Activated CD4-positive, alpha-beta T cell treated with anti-CD3 and anti-CD28 coated beads for 4 hours (primary cell): ENCODE results near the gene CHMP3.
"Not testable (repeated sequence)": the region's sequence is repeated elsewhere in the genome, so short reads cannot be mapped to it uniquely, and the experiment has no call there.

Experiments
- DNase-seq, 2 donors: peaks; one replicate each; pipeline ENCODE4 v3.0.0-alpha.2; 2020

Gene CHMP3

GRCh38 chr2:86562922-86563649, at the start of gene CHMP3:
CHMP3 (minus strand) TSS chr2:86563443; CDS start chr2:86563348, 95 bp downstream.
- peak; percentile 96 for DNase-seq

GRCh38 chr2:86610871-86611270, 47.6 kb upstream of the CHMP3 start:
- DNase-seq = no peak

- DNase-seq = no peak
Observed at GRCh38 chr2:86608832-86609410, 45.7 kb upstream of the CHMP3 start.

GRCh38 chr2:86603905-86604304, 40.7 kb upstream of the CHMP3 start:
- no peak for DNase-seq

GRCh38 chr2:86598966-86599365, 35.7 kb upstream of the CHMP3 start:
- DNase-seq = no peak

GRCh38 chr2:86596118-86596517, 32.9 kb upstream of the CHMP3 start:
- DNase-seq = no peak

GRCh38 chr2:86593266-86593665, 30.0 kb upstream of the CHMP3 start:
- no peak for DNase-seq

GRCh38 chr2:86592547-86593230, 29.4 kb upstream of the CHMP3 start:
- no peak for DNase-seq

GRCh38 chr2:86589701-86590100, 26.5 kb upstream of the CHMP3 start:
- not testable (repeated sequence) for DNase-seq

- DNase-seq = peak in 1 of 2 donors; percentile 6
Observed at GRCh38 chr2:86584151-86584913, 21.1 kb upstream of the CHMP3 start.

GRCh38 chr2:86580560-86580959, 17.3 kb upstream of the CHMP3 start:
- DNase-seq = no peak

GRCh38 chr2:86577817-86578456, 14.7 kb upstream of the CHMP3 start:
- DNase-seq = no peak

- DNase-seq = no peak
Observed at GRCh38 chr2:86570059-86570458, 6.8 kb upstream of the CHMP3 start.

- DNase-seq = no peak
Observed at GRCh38 chr2:86566821-86567190, 3.6 kb upstream of the CHMP3 start.

GRCh38 chr2:86566158-86566820, 3.0 kb upstream of the CHMP3 start:
- DNase-seq = no peak

GRCh38 chr2:86563650-86564061, 413 bp upstream of the CHMP3 start:
- DNase-seq = no peak

GRCh38 chr2:86562485-86562921, 740 bp downstream of the CHMP3 start:
- DNase-seq = no peak

- no peak for DNase-seq
Observed at GRCh38 chr2:86557836-86558235, 5.4 kb downstream of the CHMP3 start.

GRCh38 chr2:86556508-86556907, 6.7 kb downstream of the CHMP3 start:
- no peak for DNase-seq

- DNase-seq = peak in 1 of 2 donors; percentile 5
Observed at GRCh38 chr2:86552889-86553288, 10.4 kb downstream of the CHMP3 start.

GRCh38 chr2:86549963-86550725, 13.1 kb downstream of the CHMP3 start:
- not testable (repeated sequence) for DNase-seq
